CD4-positive, alpha-beta T cell treated with Interleukin-6 for 4 hours (primary cell): ENCODE results near the gene CPVL.
A peak's percentile ranks its signal among the peaks of the same experiment; 100 is the strongest.
"Not testable (repeated sequence)": the region's sequence is repeated elsewhere in the genome, so short reads cannot be mapped to it uniquely, and the experiment has no call there.

ENCODE experiments used
- DNase-seq: peaks from one replicate; pipeline ENCODE4 v3.0.0-alpha.2; 2020; ENCODE audit warnings: mixed read lengths

CPVL gene

GRCh38 chr7:29116361-29117200 is 29.8 kb downstream of the CPVL start:
- no peak for DNase-seq

DNA sequence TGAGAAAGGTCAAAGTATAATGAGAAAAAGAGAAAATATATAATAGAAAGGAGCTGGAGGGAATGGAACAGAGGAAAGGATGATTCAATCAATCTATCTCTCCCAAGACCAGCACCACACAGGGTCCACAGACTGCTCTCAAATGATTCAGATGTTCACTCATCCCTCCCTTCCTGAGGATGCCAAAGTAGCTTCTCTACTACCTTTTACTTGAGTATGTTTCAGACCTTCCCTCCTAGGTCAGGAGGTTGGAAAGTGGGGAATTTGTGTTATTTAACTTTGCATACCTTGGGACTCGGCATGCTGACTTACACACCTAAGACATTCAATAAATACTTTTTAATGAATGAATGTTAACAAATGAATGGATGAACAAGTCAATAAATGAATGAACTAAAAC is 30.6 kb downstream of the CPVL start:
- no peak for DNase-seq

DNA sequence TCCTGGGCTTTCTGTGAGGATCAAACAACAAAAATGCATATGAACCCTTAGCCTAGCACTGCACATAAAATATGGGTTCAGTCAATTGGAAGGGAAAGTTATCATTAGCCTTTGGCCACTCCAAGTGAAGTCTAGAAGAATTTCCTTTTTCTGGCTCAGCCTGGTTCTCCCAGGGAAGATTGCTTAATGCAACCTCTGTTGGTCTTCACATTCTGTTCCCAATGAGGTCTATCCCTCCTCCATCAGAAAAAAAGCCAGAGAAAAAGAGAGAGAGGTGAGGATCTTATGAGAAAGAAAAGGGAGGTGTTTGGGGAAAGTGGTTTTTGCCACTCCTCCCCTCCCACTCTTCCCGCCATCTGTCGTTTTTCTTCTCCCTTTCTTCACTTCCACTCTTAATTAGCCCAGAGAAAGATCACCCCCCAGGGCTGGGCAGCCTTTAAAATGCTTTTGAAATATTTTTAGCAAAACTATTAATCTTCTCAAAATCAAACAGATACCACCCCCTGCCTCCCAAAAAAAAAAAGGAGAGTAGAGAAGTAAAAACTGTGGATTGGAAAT is 31.1 kb downstream of the CPVL start:
- no peak for DNase-seq

DNA sequence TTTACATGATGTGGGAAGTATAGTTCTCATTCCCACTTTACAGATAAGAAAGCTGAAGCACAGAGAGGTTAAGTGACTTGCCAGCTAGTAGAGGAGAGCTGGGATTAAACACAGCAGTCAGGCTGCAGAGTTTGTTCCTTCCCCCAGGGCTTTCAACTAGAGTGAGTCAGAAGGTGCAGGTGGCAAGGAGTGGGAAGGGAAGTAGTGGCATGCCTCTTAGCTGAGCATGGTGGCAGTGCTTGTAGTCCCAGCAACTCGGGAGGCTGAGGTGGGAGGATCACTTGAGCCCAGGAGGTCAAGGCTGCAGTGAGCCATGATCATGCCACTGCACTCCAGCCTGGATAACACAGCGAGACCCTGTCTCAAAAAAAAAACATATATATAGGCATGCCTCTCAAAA is 32.1 kb downstream of the CPVL start:
- not testable (repeated sequence) for DNase-seq

DNA sequence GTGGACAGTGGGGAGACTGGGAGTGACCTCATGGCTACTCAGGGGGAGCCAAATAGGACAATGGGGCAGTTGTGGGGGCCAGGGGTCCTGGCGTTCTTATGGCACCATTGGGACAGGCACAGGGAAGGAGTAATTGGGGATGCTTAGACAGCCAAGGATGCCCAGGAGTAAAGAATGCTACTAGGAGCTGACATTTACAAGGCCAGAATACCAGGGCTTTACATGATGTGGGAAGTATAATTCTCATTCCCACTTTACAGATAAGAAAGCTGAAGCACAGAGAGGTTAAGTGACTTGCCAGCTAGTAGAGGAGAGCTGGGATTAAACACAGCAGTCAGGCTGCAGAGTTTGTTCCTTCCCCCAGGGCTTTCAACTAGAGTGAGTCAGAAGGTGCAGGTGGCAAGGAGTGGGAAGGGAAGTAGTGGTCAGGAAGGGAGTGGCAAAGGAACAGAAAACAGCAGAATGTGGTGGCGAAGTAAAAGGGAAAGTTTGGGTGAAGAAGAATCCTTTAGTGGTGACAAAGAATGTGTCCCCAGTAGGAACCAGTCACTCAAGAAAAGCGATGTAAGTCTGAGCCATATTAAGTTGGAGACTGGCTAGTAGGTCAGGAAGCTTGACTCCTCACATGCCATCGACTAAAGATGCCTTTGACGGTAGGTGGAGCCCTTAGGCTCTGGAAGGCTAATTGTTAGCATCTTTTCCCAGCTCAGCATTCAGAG is 32.8 kb downstream of the CPVL start:
- no peak for DNase-seq

GRCh38 chr7:29112721-29113120 is 33.6 kb downstream of the CPVL start:
- no peak for DNase-seq

DNA sequence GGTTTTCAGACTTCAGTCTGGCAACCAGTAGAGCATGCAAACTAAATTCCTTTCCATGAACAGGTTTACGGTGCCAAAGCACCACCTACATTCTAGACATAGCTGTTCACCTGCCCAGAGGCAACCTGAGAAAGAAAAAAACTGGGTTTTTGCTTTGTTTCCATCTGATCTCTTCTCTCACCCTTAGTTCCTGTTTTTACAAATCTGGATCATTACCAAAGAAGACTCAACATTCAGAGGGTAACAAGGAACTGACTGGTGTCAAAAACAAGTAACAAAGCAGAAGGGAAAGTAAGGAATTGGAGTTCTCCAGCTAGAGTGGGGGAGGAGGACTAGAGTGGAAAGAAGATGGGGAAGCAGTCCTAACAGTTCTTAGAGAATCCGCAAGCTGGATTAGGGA is 36.4 kb downstream of the CPVL start:
- DNase-seq, result no peak

DNA sequence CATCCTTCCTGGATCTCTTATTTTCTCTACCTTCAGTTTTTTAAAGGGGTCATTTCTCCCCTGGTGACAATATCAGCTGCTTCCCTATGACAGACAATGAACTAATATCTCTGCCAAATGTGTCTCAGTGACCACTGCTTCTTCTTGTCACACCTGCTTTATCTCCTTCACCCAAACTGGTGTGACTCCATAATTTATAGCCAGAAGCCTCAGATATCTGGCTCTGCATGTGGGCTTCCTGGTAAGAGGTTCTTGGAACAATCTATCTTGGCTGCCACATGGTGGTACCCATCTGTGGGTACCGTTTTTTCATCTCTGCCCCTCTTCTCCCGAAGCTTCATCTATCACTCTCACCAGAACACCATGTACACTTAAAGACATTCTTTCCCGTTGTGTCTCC is 37.0 kb downstream of the CPVL start:
- DNase-seq, result no peak

- no peak for DNase-seq
These were observed 39.3 kb downstream of the CPVL start for GRCh38 chr7:29107056-29107455.

DNA sequence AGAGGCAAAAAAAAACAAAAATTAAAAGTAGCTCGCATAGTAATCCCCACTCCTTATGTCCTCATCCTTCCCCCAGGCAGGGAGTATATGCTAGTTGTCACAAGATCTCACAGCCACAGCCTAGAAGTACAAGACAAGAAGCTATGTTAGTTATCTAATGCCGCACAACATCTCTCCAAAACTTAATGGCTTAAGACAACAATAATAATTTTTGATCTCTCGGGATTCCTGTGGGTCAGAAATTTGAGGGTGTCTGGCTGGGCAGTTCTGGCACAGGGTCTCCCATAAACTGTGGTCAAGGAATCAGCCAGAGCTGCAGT is 39.7 kb downstream of the CPVL start:
- no peak for DNase-seq

DNA sequence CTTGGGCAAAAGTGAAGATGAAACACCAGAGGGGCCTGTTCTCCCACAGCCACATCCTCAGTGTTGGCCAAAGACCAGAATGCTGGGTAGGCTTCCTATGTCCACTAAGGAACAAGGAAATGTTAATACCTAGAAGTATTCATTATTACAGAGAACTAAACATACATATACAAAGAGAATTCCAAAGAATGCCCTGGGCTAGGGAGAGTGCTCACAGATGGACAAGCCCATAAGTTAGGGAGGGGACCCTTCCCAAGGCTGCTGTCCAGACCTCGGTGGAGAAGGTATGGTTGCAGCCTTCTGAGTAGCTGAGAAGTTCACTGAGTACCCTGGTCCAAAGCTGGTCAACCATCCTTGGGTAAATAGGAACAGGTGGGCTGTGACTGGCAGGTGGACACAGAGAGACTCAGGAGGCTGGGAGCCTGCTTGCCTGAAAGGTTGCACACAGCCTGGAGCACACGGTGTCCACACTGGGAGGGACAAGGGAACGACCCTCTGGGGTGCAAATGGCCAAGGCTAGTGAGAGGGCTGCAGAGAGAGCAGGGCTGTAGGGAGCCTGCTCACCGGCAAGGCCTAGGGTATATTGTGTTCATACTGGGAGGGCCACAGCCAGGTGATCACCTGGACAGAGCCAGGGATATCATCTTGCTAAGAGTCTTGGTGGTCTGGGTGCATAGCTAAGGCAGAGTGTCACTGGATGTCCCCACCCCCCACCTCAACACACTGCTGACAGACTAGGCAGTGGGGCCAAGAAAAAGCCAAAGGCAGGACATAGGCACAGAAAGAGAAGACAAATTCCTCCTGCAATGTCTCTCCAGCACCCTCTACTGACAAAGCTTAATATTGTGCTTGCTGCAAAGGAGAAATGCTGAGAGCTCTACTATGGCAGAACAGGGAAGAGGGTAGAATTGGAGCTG is 40.3 kb downstream of the CPVL start:
- DNase-seq, result no peak

DNA sequence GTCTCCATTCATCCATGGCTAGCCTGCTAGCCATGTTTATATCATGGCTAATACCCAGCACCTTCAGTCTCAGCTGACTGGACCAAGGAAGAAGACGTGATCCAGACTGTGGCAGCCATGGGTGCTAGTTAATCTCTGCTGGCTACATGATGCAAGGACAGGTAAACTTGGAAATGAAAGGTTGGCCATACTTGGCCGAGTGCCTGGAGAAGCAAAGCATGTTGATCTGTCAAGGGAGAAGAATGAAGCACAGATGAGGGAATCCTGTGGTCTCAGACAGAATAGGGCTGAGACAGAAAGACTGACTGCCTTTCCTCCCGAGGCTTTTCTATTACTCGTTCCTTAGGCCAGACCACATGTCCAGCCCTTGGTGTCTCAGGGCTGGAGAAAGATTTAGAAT is 41.1 kb downstream of the CPVL start:
- DNase-seq, result no peak

- peak; percentile 52 for DNase-seq
These were observed 43.7 kb downstream of the CPVL start for GRCh38 chr7:29102558-29103151.

GRCh38 chr7:29100924-29101323 is 45.4 kb downstream of the CPVL start:
- no peak for DNase-seq

DNA sequence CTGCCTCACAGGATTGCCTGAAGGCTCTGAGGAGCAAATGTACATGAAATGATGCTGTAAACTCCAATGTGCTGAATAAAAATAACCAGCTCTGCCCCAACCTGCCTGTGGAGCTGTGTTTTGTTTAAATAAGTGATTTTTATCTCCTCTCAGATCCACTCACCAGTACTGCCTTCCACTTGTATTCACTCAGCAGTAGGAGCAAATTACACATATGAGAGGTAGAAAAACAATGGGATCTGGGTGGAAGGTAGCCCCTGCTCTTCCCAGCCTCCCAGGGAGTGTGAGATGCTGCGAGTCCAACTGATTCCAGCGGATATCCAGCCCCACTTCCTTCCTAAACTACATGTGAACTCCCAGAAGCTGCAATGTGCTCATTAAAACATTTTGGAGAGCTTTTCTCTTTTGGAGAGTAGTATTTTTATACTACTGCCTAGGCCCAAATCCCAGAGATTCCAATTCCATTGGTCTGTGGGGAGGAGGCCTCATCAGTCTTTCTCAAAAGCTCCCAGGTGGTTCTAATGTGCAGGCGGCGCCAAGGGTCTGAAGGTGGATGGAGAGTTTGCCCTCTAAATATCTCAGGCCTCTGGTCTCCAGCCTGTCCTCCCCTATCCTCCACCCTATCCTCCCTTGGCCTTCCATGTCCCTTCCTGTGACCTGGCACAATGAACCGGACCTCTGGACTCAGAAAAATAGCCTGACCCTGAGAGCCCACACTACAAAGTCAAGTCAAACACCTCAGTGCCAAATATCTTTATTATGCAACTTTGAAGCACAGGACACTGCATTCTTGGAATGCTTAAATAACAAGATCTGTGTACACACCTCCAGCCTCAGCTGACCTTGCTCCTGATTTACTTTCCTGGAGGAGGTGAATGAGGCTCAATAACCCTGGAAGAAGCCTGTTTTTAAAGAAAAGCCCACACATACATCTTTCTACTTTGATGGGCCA is 46.2 kb downstream of the CPVL start:
- DNase-seq, result no peak

GRCh38 chr7:29096446-29096730 is 49.9 kb downstream of the CPVL start:
- DNase-seq, result no peak

- no peak for DNase-seq
These were observed 50.5 kb downstream of the CPVL start for GRCh38 chr7:29095631-29096445.

DNA sequence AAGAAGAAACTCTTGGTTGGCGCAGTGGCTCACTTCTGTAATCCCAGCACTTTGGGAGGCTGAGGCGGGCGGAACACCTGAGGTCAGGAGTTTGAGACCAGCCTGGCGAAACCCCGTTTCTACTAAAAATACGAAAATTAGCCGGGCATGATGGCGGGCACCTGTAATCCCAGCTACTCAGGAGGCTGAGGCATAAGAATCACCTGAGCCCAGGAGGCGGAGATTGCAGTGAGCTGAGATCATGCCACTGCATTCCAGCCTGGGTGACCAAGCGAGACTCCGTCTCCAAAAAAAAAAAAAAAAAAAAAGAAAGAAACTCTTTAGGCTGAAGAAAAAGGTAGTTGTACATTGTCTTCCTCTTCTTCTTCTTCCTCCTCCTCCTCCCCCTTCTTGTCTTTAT is 53.2 kb downstream of the CPVL start:
- DNase-seq, result not testable (repeated sequence)

- DNase-seq, result peak; percentile 11
These were observed 54.6 kb downstream of the CPVL start for GRCh38 chr7:29091715-29092114.

GRCh38 chr7:29090836-29091601 is 55.3 kb downstream of the CPVL start:
- DNase-seq, result no peak
